Heart right ventricle (tissue), 16 donors: ENCODE measurements around the gene PKIG. TPM values are rescaled to one million over a fixed set of nuclear protein-coding genes. Genes with fewer than 3 reads are reported as not detected.

Source experiments
- ATAC-seq, 8 donors: fragments of 200-7000 bp; cut with Tn5 transposase; one replicate each; pipeline ENCODE4 v1.9.1; 2020; ENCODE audit warnings: mild to moderate bottlenecking in 8 of 8, moderate library complexity in 8 of 8, moderate number of reproducible peaks in 1 of 8
- DNase-seq, 2 donors: peaks; one replicate each; pipeline ENCODE4 v3.0.0-alpha.2; 2020
- H3K27ac ChIP-seq, 10 donors: fragments of 200-600 bp; sonication (generic) in 2 of 10; one replicate each; pipeline versions ENCODE4 v1.5.0 to v1.8.0; 2020 to 2022; ENCODE audit warnings: mild to moderate bottlenecking in 3 of 10
- H3K27me3 ChIP-seq, 7 donors: fragments of 200-600 bp; one replicate each; pipeline ENCODE4 v1.8.0; 2021 to 2022; ENCODE audit warnings: mild to moderate bottlenecking in 2 of 7
- H3K36me3 ChIP-seq, 9 donors: fragments of 200-600 bp; sonication (generic) in 1 of 9; one replicate each; pipeline versions ENCODE4 v1.5.0 to v1.8.0; 2020 to 2022; ENCODE audit warnings: mild to moderate bottlenecking in 2 of 9
- H3K4me1 ChIP-seq, 9 donors: fragments of 200-600 bp; sonication (generic) in 1 of 9; one replicate each; pipeline versions ENCODE4 v1.5.0 to v1.8.0; 2020 to 2022; ENCODE audit warnings: mild to moderate bottlenecking in 4 of 9
- H3K4me3 ChIP-seq, 10 donors: fragments of 200-600 bp; sonication (generic) in 2 of 10; one replicate each; pipeline versions ENCODE4 v1.5.0 to v1.8.0; 2020 to 2022; ENCODE audit warnings: mild to moderate bottlenecking in 7 of 10, moderate library complexity in 2 of 10
- H3K9me3 ChIP-seq, 11 donors: fragments of 200-600 bp in 10 of 11; sonication (generic) in 2 of 11; one replicate each; pipeline versions ENCODE4 v1.5.0 to v1.8.0; 2013 to 2022; ENCODE audit warnings: mild to moderate bottlenecking in 2 of 11, control low read depth in 1 of 11, moderate library complexity in 1 of 11
- WGBS, 2 donors: extraction: QIAGEN DNeasy Blood & Tissue Kit; methylation state at CpG; one replicate each; pipeline ENCODE4 v1.1.7; 2013; ENCODE audit warnings: inconsistent platforms in 1 of 2; 5-methylcytosine and 5-hydroxymethylcytosine counted together
- intact Hi-C, 10 donors: fragments of 100-400 bp; cut with DNase I; formaldehyde crosslinking; loops; one replicate each; pipeline versions ENCODE4 v1.11.1 to v1.14.2; 2022
- polyA plus RNA-seq, 2 donors: library from polyadenylated mRNA; stranded (reverse); fragments of 200-250 nt; gene quantifications; one replicate each; pipeline ENCODE4 v1.2.3, GENCODE V29; 2013
- total RNA-seq, 10 donors: library from RNA; stranded (reverse); fragmentation: NEBNext Ultra II Directional in 3 of 10; extraction: Animal tissue kit (Norgen Biotek cat#: 25700) in 3 of 10; gene quantifications; one replicate each; pipeline versions ENCODE4 v1.2.1 to v1.2.4, GENCODE V29; 2021 to 2023
- TF ChIP-seq, protein P1 (sequence below), 9 donors: fragments of 200-600 bp; sonication (generic) in 2 of 9; IDR thresholded peaks; one replicate each; pipeline versions ENCODE4 v1.5.0 to v1.8.0; 2021 to 2022; ENCODE audit warnings: antibody characterized with exemption in 9 of 9, mild to moderate bottlenecking in 5 of 9, moderate library complexity in 1 of 9
- donor health status: Arrhythmogenic right ventricular cardiomyopathy.
- donor health status: ischemic (EF 13 %, LVEDD 7.1; RV severe dilation, severe dysfunction).
- donor health status: healthy with polysubstance abuse.
- donor health status: DM: no; HTN: yes; CAD: no.
- donor health status: DM: no; HTN: no; CAD: no.
- donor health status: ischemic (EF 25% LVEDD 6.9; RV normal size, moderate dysfunction).
- donor health status: ischemic (EF 25% LVEDD 5.7; RV mildly dilated, moderate dysfunction).
- donor health status: healthy.
- donor health status: DM: yes; HTN: yes; CAD: no.
- donor health status: Ischemic cardiomyopathy.
- donor health status: ischemic (EF 35%, LVEDD 5.7; RV mildly dilated, moderate dysfunction).
- donor health status: nonischemic (EF 11% LVEDD 7.7; RV severe dilation, severe dysfunction).
- donor health status: DM: yes; HTN: yes; CAD: no.
- donor health status: PGD.
- donor health status: ischemic (EF 29% LVEDD 5.4; RV normal size, mild dysfunction).
- donor health status: nonischemic (EF 23%, LVEDD 6.1; RV moderate dilation, normal function).

The PKIG gene
- total and polyA plus RNA-seq, 12 donors, result 155 to 342 (median 210) TPM

DNA sequence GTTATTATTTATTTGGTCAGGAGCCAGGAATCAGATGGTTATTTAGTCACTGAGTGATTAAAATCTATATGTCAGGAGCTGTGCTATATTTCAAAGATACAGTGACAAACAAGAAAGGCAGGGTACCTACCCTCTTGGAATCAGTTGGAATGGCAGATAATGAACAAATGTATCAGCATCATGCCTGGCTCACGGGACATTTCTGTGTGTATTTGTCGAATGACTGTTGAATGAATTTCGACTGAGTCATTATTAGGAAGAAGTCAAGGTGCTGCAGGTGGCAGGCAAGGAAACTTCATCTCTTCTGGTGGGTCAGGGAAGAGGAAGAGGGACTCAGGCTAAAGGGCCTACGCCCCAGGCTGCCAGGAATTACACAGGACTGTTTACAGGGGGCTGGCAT lies 13.6 kb downstream of the PKIG start:
- H3K36me3 ChIP-seq, result peaks cover 0 to 30% (median 17%) of the 10 kb centered on the region in 9 donors
- H3K27me3 ChIP-seq, result no peaks in the 10 kb centered on the region
- no peaks in the 10 kb centered on the region for H3K9me3 ChIP-seq
- intact Hi-C loops, result no loop called here
- peak overlapping the region in 9 of 10 donors; percentile 20 to 98 (median 91) for H3K27ac ChIP-seq
- H3K4me3 ChIP-seq, result no peak overlapping the region
- ATAC-seq (no peak), DNase-seq (no peak)
- TF ChIP-seq, protein P1, sequence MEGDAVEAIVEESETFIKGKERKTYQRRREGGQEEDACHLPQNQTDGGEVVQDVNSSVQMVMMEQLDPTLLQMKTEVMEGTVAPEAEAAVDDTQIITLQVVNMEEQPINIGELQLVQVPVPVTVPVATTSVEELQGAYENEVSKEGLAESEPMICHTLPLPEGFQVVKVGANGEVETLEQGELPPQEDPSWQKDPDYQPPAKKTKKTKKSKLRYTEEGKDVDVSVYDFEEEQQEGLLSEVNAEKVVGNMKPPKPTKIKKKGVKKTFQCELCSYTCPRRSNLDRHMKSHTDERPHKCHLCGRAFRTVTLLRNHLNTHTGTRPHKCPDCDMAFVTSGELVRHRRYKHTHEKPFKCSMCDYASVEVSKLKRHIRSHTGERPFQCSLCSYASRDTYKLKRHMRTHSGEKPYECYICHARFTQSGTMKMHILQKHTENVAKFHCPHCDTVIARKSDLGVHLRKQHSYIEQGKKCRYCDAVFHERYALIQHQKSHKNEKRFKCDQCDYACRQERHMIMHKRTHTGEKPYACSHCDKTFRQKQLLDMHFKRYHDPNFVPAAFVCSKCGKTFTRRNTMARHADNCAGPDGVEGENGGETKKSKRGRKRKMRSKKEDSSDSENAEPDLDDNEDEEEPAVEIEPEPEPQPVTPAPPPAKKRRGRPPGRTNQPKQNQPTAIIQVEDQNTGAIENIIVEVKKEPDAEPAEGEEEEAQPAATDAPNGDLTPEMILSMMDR (IDR thresholded peaks at IDR 0.05), result no peak
- WGBS, 2 donors, result 83 to 85% methylated on average over 4 of the region's 4 CpGs
- peaks cover 41 to 96% (median 85%) of the 10 kb centered on the region in 9 donors for H3K4me1 ChIP-seq

DNA sequence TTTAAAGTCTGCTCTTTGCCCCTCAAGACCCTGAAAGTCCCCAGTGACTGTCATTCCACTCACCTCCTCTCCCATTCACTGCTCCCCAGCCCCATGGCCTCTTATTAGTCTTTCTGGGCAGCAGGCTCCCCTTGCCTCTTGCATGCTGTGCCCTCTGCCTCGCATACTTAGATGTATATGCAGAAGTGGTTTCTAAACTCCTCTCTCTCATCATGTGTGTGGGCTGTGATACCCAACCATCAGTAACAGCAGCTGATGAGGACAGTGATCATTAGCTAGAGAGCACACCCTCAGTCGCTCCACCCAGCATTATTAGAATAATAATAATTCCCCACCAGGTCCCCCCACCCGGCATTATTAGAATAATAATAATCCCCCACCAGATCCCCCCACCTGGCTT lies 14.5 kb downstream of the PKIG start:
- 83 to 85% methylated on average over 3 of the region's 3 CpGs for WGBS, 2 donors
- DNase-seq (no peak), ATAC-seq (no peak)
- no peaks in the 10 kb centered on the region for H3K9me3 ChIP-seq
- H3K4me1 ChIP-seq, result peaks cover 45 to 96% (median 85%) of the 10 kb centered on the region in 9 donors
- intact Hi-C loops, result no loop called here
- no peaks in the 10 kb centered on the region for H3K27me3 ChIP-seq
- H3K27ac ChIP-seq, result peak overlapping the region in 9 of 10 donors; percentile 8 to 98 (median 93)
- H3K4me3 ChIP-seq, result no peak overlapping the region
- TF ChIP-seq, protein P1 (IDR thresholded peaks at IDR 0.05), result no peak
- peaks cover 0 to 21% (median 9%) of the 10 kb centered on the region in 9 donors for H3K36me3 ChIP-seq

DNA sequence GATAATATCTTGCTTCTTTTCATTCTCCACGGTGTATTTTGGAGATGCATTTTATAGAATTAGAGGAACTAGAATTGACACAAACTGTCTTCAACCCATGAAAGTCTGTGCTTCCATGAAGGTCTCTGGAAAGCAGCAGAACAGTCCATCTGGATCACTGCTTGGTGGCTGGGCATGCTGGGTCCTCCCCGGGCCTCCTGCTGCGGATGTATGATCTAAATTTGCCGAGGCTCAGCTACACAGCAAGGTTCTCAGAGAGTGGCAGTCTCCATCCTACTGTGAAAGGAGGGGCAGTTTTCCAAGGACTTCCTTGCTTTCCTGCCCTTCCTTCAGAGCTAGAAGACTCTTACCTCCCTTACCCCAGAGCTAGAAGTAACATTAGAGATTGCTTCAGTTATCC lies 15.1 kb downstream of the PKIG start:
- 20 to 37% methylated on average over 4 of the region's 4 CpGs for WGBS, 2 donors
- H3K9me3 ChIP-seq, result no peaks in the 10 kb centered on the region
- H3K4me3 ChIP-seq, result peak overlapping the region in 3 of 10 donors; percentile 36 to 49 (median 37)
- DNase-seq, result no peak
- peaks cover 45 to 96% (median 92%) of the 10 kb centered on the region in 9 donors for H3K4me1 ChIP-seq
- peak in 3 of 8 donors; percentile 8 to 20 (median 15) for ATAC-seq
- H3K27ac ChIP-seq, result peak overlapping the region; percentile 55 to 98 (median 92)
- peaks cover 0 to 15% (median 2%) of the 10 kb centered on the region in 9 donors for H3K36me3 ChIP-seq
- no peaks in the 10 kb centered on the region for H3K27me3 ChIP-seq
- TF ChIP-seq, protein P1 (IDR thresholded peaks at IDR 0.05), result no peak
- intact Hi-C loops, result no loop called here

DNA sequence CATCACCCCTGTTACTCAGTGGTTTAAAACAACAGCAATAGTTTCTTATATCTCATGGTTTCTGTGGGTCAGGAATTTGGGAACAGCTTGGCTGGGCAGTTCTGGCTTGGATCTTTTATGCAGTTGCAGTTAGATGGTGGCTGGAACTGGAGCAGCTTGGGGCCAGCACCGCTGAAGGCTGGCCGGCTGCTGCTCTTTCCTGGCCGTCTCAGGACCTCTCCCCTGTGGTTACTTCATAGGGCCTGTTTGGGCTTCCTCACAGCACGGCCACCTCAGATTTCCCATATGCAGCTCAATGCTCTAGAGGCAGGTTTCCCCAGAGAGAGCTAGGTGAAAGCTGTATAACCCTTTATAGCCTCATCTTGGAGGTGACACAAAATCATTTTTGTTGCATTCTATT lies 15.6 kb downstream of the PKIG start:
- intact Hi-C loops, result loop anchor here in 2 of 10 donors (2.0 kb wide), 2 partner anchors 13 to 15 kb away; partner anchors contain the start of gene PKIG (in 1 of the 2)
- DNase-seq (no peak), ATAC-seq (peak in 4 of 8 donors; percentile 9 to 25 (median 13))
- TF ChIP-seq, protein P1 (IDR thresholded peaks at IDR 0.05), result no peak
- H3K27me3 ChIP-seq, result no peaks in the 10 kb centered on the region
- H3K4me3 ChIP-seq, result peak overlapping the region in 5 of 10 donors; percentile 35 to 49 (median 36)
- no peaks in the 10 kb centered on the region for H3K9me3 ChIP-seq
- peak overlapping the region; percentile 55 to 98 (median 92) for H3K27ac ChIP-seq
- H3K4me1 ChIP-seq, result peaks cover 45 to 96% (median 95%) of the 10 kb centered on the region in 9 donors
- WGBS, 2 donors, result 16 to 20% methylated on average over 4 of the region's 4 CpGs
- H3K36me3 ChIP-seq, result peaks cover 0 to 13% (median 0%) of the 10 kb centered on the region in 9 donors
